T-helper 9 cell (primary cell): ENCODE data around the gene FOXD3.
A peak's percentile ranks its signal among the peaks of the same experiment; 100 is the strongest.
"Not testable (repeated sequence)": the region's sequence is repeated elsewhere in the genome, so short reads cannot be mapped to it uniquely, and the experiment has no call there.

ENCODE experiments used
- DNase-seq: peaks from one replicate; pipeline ENCODE4 v3.0.0-alpha.2; 2020

Gene FOXD3

GRCh38 chr1:63321066-63321784, 1.1 kb upstream of the FOXD3 start:
- DNase-seq: peak; percentile 4

GRCh38 chr1:63321785-63322113, 618 bp upstream of the FOXD3 start:
- no peak for DNase-seq

- peak; percentile 27 for DNase-seq
Measured at GRCh38 chr1:63322944-63323864, 837 bp downstream of the FOXD3 start.

GRCh38 chr1:63323865-63324778, 1.8 kb downstream of the FOXD3 start:
- no peak for DNase-seq

GRCh38 chr1:63324779-63325119, 2.4 kb downstream of the FOXD3 start:
- DNase-seq: no peak

- DNase-seq: no peak
Measured at GRCh38 chr1:63325279-63325985, 3.1 kb downstream of the FOXD3 start.

GRCh38 chr1:63326106-63326472, 3.7 kb downstream of the FOXD3 start:
- DNase-seq: no peak

GRCh38 chr1:63326473-63327380, 4.4 kb downstream of the FOXD3 start:
- DNase-seq: no peak

GRCh38 chr1:63327417-63328054, 5.2 kb downstream of the FOXD3 start:
- DNase-seq: peak; percentile 17

GRCh38 chr1:63328122-63328521, 5.8 kb downstream of the FOXD3 start:
- DNase-seq: no peak

GRCh38 chr1:63328781-63329180, 6.4 kb downstream of the FOXD3 start:
- DNase-seq: no peak

GRCh38 chr1:63329621-63330330, 7.4 kb downstream of the FOXD3 start:
- no peak for DNase-seq

- DNase-seq: no peak
Measured at GRCh38 chr1:63330331-63330916, 8.1 kb downstream of the FOXD3 start.

- DNase-seq: no peak
Measured at GRCh38 chr1:63342402-63342801, 20.0 kb downstream of the FOXD3 start.

GRCh38 chr1:63343922-63344321, 21.6 kb downstream of the FOXD3 start:
- DNase-seq: no peak

- no peak for DNase-seq
Measured at GRCh38 chr1:63350320-63350719, 28.0 kb downstream of the FOXD3 start.

GRCh38 chr1:63352736-63353135, 30.4 kb downstream of the FOXD3 start:
- DNase-seq: no peak

GRCh38 chr1:63356234-63356633, 33.9 kb downstream of the FOXD3 start:
- not testable (repeated sequence) for DNase-seq

- DNase-seq: no peak
Measured at GRCh38 chr1:63359561-63359960, 37.2 kb downstream of the FOXD3 start.

- DNase-seq: no peak
Measured at GRCh38 chr1:63362073-63362472, 39.7 kb downstream of the FOXD3 start.
